HG03066 (cell line): ENCODE measurements around the gene FKBP1B.
"Not testable (repeated sequence)": the region's sequence is repeated elsewhere in the genome, so short reads cannot be mapped to it uniquely, and the experiment has no call there.

Source experiments
- ATAC-seq: cut with Tn5 transposase; IDR thresholded peaks from one replicate; pipeline ENCODE4 v1.9.1; 2021; ENCODE audit warnings: low read depth; ENCODE audit not compliant: unreplicated experiment

Gene FKBP1B

DNA sequence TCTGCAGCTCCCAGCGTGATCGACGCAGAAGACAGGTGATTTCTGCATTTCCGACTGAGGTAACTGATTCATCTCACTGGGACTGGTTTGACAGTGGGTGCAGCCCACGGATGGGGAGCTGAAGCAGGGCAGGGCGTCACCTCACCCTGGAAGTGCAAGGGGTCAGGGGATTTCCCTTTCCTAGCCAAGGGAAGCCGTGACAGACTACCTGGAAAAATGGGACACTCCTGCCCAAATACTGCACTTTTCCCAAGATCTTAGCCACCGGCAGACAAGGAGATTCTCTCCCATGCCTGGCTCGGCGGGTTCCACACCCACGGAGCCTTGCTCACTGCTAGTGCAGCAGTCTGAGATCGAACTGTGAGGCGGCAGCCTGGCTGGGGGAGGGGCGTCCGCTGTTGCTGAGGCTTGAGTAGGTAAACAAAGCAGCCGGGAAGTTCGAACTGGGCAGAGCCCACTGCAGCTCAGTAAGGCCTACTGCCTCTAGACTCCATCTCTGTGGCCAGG lies 45.7 kb downstream of the FKBP1B start:
- not testable (repeated sequence) for ATAC-seq

DNA sequence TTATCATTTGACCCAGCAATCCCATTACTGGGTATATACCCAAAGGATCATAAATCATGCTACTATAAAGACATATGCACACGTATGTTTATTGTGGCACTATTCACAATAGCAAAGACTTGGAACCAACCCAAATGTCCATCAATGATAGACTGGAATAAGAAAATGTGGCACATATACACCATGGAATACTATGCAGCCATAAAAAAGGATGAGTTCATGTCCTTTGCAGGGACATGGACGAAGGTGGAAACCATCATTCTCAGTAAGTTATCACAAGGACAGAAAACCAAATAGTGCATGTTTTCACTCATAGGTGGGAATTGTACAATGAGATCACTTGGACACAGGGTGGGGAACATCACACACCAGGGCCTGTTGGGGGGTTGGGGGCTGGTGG lies 51.2 kb downstream of the FKBP1B start:
- not testable (repeated sequence) for ATAC-seq

DNA sequence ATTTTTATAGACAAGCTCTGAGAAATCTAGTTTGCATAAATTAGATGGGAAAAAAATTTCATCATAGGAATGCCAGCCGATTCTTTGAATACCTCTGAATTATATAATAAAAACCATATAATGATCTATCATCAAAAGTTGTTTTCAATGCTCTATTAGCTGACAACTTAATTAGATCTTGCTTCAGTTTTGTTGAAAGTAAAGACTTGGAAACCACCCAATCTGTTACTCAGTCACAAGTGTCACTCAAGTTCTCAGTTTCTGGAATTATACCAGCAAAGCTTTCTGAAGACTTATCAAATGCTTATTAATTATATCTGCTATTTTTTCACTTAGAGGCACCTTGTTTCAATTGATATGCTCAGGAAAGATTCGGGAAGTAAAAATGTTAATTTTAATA lies 52.5 kb downstream of the FKBP1B start:
- ATAC-seq: no peak

DNA sequence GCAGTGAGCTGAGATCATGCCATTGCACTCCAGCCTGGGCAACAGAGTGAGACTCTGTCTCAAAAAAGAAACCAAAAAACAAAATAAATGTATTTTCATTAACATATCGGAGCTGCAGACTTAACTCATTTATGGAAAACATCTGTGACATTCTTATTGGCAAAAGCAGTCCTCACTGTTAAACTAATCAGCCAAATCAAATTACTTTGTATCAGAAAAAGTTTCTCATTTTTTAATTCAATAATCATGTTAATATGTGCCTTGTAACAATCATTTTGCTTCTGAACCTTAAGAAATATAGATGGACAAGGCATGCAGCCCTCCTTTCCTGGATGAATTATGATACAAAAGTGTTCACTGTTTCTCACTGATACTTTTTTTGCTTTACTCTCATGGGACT lies 53.1 kb downstream of the FKBP1B start:
- no peak for ATAC-seq

DNA sequence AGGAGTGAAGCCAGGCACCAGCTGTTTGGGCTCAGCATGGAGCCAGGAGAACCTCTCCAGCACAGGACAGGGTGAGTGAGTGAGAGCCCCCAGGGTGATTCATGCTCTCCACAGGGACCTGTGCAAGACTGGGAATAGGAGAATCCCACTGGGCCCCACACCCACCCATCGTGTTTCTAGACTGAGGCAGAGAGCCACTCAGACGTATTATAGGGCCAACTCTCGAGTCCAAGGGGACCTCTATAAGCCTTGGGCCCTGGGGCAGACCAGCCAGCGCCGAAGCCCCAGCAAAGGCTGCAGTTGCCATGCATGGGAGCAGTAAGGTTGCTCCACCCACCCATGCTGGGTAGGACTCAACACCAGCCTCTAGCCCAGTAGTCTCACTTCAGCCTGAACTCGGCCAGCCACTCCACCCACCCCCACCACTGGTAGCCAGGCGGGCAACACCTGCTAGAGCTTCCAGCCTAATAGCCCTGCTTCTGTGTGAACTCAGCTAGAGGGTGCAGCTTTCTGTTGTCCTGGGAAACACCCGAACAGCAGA lies 54.6 kb downstream of the FKBP1B start:
- no peak for ATAC-seq

DNA sequence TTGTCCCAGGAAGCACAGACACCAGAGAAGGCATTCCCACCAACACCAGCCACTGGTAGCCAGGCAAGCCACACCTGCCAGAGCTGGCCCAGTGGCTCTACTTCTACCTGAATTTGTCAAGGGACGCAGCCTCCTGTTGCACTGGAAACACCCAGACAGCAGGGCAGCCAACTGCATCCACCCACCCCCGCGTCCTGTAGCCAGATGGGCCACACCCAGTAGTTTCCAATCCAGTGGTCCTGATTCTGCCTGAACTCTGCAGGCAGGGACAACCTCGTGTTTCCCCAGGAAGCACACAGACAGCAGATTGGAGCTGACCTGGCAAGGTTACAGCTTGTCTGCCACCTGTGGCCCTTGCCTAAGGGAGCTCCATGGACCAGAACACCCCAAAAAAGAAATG lies 55.4 kb downstream of the FKBP1B start:
- no peak for ATAC-seq

DNA sequence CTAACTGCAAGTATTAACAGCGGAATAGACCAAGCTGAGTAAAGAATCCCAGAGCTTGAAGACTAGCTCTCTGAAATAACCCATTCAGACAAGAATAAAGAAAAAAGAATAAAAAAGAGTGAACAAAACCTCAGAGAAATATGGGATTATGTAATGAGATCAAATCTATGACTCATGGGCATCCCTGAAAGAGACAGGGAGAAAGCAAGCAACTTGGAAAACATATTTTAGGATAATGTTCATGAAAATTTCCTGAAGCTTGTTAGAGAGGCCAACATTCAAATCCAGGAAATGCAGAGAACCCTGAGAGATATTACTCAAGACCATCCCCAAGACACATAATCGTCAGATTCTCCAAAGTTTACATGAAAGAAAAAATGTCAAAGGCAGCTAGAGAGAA lies 56.3 kb downstream of the FKBP1B start:
- no peak for ATAC-seq

DNA sequence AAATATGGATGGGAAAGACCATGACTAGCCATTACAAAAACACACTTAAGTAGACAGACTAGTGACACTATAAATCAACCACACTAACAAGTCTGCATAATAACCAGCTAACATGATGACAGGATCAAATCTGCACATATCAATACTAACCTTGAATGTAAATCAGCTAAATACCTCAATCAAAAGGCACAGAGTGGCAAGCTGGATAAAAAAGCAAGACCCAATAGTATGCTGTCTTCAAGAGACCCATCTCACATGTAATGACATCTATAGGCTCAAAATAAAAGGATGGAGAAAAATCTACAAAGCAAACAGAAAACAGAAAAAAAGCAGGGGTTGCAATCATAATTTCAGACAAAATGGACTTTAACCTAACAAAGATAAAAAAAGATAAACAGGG lies 57.2 kb downstream of the FKBP1B start:
- no peak for ATAC-seq

DNA sequence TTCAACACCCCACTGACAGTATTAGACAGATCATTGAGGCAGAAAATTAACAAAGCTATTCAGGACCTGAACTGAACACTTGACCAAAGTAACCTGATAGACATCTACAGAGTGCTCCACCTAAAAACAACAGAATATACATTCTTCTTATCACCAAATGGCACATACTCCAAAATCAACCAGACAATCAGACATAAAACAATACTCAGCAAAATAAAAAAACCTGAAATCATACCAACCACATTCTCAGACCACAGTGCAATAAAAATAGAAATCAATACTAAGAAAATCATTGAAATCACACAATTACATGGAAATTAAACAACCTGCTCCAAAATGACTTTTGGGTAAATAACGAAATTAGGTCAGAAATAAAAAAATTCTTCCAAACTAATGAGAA lies 57.8 kb downstream of the FKBP1B start:
- ATAC-seq: no peak

DNA sequence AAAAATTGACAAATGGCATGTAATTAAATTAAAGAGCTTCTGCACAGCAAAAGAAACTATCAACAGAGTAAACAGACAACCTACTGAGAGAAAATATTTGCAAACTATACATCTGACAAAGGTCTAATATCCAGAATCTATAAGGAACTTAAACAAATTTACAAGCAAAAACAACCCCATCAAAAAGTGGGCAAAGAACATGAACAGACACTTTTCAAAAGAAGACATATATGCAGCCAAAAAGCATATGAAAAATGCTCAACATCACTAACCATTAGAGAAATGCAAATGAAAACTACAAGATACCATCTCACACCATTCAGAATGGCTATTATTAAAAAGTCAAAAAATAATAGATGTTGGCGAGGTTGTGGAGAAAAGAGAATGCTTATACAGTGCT lies 59.9 kb downstream of the FKBP1B start:
- ATAC-seq: not testable (repeated sequence)

DNA sequence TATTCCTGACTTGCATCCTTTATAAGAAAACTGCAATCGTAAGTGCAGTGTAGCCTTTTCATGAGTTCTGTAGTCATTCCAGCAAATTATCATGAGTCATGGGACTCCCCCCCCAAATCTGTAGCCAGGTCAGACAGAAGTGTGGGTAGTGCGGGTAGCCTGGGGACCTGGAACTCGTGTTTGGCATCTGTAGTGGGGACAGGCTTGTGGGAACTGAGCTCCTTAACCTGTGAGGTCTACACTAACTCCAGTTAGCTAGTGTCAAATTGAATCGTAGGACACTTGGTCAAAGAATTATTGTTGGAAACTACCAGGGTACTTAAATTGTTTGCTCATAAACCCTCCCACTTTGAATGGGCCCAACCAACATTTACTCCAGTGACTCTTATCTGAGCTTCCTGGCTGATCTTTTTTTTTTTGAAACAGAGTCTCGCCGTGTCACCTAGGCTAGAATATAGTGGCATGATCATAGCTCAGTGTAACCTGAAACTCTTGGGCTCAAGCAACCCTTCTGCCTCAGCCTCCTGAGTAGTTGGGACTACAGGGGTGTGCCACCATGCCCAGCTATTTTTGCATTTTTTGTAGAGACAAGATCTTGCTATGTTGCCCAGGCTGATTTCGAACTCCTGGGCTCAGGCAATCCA lies 61.2 kb downstream of the FKBP1B start:
- no peak for ATAC-seq

DNA sequence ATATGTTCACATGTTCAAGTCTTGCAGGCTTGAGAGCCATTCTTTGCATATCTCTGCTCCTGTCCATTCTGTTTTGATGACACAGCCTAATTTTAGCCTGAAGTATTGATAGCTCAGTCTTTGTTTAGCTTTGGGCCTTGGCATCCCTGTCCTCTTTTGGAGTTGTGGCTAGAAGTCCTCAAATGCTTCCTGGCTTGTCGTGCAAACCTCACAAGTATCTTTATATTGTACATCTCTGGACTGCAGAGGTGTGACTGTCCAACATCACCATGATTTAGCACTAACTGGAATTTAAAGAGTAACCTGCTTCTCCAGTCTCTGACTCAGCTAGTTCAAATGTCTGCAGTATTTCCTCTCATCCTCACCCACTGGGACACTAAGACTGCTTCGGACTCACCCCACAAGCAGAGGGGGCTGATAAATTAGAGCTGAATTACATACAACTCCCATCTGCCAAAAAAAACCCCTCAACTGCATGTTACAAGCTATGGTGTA lies 61.9 kb downstream of the FKBP1B start:
- no peak for ATAC-seq
